ENCODE results near the gene SF3A1. TPM values are rescaled to one million over a fixed set of nuclear protein-coding genes. Genes with fewer than 3 reads are reported as not detected.
A peak's percentile ranks its signal among the peaks of the same experiment; 100 is the strongest.

The SF3A1 gene
- total and polyA plus RNA-seq, 11 donors: 11.4 to 142 (median 77.4) TPM

DNA sequence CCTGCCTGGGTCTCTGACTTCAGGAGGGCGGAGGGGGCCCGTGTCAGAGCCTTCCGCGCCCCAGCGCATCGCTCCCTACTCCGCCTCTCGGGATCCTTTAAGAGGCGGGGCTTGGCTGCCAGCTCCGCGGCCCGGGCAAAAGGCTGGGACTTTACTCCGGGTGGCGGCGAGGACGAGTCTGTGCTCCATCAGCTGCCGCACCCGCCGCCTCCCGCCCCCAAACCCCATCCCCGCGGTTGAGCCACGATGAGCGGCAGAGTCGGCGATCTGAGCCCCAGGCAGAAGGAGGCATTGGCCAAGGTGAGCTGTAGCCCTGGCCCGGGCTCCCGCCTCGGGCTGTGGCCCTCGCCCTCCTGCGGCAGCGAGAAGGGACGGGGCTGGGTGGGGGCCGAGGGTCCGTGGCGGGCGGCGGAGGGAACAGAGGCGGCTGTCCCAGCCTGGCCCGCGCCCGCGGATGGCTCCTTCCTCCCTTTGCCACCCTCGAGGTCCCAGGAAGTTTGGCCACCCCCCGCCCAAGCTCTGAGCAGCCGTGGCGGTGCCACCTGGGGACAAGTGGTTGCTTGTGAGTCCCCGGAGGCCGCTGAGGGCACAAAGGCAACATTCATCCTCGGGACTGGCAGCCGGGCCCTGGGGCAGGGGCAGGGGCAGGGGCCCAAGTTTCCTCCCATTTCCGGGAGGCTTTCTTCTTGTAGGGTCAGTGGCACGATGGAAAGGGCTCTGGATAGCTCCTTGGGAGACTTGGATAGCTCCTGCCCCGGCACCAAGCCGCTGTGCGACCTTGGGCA, 40.4 kb upstream of the SF3A1 start, which contains the start of gene SEC14L2:
Gene SEC14L2, plus strand, starts transcription at position 148 of the 785 bp plus-strand sequence. Its CDS starts 99 bp downstream, at position 247.
- peak within 1 kb of the TSS in 4 of 12 donors; percentile 1 to 61 (median 31) for H3K27ac ChIP-seq
- peaks cover 0 to 18% (median 9%) of the 10 kb centered on the region in 12 donors for H3K4me1 ChIP-seq
- peak within 1 kb of the TSS; percentile 31 to 68 (median 58) for H3K4me3 ChIP-seq
- intact Hi-C loops (cut with DNase I): loop anchor here in 1 of 10 donors (10.0 kb wide), 1 partner anchor 358 kb away; no protein-coding TSS in a partner anchor
- TF ChIP-seq CTCF (IDR thresholded peaks at IDR 0.05): no peak
- no peak for TF ChIP-seq POLR2A (IDR thresholded peaks at IDR 0.05)
- peaks cover 4 to 41% (median 26%) of the 10 kb centered on the region in 9 donors for H3K27me3 ChIP-seq
- DNase-seq: peak; percentile 49 to 82 (median 71)
- WGBS, 4 donors: 1 to 4% (median 2%) methylated on average over 38 to 56 of the region's 56 CpGs
- H3K9me3 ChIP-seq: no peaks in the 10 kb centered on the region
- no peaks in the 10 kb centered on the region for H3K36me3 ChIP-seq
- peak; percentile 47 to 85 (median 70) for ATAC-seq

DNA sequence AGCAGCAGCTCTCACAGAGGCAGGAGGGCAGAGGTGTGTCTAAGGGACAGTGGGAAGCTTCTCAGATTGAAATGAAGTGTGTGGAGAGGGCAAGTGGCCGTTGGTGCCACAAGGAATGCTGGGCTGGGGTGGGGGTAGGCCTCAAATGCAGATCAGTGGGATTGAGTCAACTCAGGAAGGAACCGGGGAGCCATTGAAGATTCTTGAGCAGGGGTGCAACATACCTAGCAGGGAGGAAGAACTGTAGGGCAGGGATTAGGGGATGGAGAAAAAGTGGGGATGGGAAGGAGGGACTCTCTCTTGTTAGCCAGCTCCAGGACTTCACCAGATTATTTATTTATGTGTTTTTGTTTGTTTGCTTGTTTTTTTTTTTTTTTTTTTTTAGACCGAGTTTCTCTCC, 37.2 kb upstream of the SF3A1 start:
- Histone ChIP-seq H3K27me3 (peaks cover 4 to 41% (median 26%) of the 10 kb centered on the region in 9 donors), H3K4me3 (no peak overlapping the region), H3K27ac (no peak overlapping the region), H3K36me3 (no peaks in the 10 kb centered on the region), H3K4me1 (peaks cover 0 to 18% (median 9%) of the 10 kb centered on the region in 12 donors), H3K9me3 (no peaks in the 10 kb centered on the region)
- intact Hi-C loops (cut with DNase I): loop anchor here in 4 of 10 donors (5.0 to 10.0 kb wide), 5 partner anchors 88 to 363 kb away; no protein-coding TSS in a partner anchor
- no peak for TF ChIP-seq POLR2A (IDR thresholded peaks at IDR 0.05)
- TF ChIP-seq CTCF (IDR thresholded peaks at IDR 0.05): no peak
- DNase-seq (no peak), ATAC-seq (no peak)
- 76 to 88% (median 85%) methylated on average over 3 of the region's 3 CpGs for WGBS, 4 donors

GRCh38 chr22:30393322-30393680, 36.6 kb upstream of the SF3A1 start:
- no peak for DNase-seq
- Histone ChIP-seq H3K36me3 (no peaks in the 10 kb centered on the region), H3K27ac (no peak overlapping the region), H3K27me3 (peaks cover 4 to 41% (median 26%) of the 10 kb centered on the region in 9 donors), H3K9me3 (no peaks in the 10 kb centered on the region), H3K4me3 (no peak overlapping the region), H3K4me1 (peaks cover 0 to 16% (median 9%) of the 10 kb centered on the region in 12 donors)
- ATAC-seq: no peak
- TF ChIP-seq CTCF (IDR thresholded peaks at IDR 0.05) (no peak), POLR2A (IDR thresholded peaks at IDR 0.05) (no peak)
- intact Hi-C loops (cut with DNase I): loop anchor here in 4 of 10 donors (5.0 to 10.0 kb wide), 5 partner anchors 89 to 364 kb away; no protein-coding TSS in a partner anchor
- WGBS, 4 donors: 79 to 82% (median 81%) methylated on average over 7 of the region's 7 CpGs

DNA sequence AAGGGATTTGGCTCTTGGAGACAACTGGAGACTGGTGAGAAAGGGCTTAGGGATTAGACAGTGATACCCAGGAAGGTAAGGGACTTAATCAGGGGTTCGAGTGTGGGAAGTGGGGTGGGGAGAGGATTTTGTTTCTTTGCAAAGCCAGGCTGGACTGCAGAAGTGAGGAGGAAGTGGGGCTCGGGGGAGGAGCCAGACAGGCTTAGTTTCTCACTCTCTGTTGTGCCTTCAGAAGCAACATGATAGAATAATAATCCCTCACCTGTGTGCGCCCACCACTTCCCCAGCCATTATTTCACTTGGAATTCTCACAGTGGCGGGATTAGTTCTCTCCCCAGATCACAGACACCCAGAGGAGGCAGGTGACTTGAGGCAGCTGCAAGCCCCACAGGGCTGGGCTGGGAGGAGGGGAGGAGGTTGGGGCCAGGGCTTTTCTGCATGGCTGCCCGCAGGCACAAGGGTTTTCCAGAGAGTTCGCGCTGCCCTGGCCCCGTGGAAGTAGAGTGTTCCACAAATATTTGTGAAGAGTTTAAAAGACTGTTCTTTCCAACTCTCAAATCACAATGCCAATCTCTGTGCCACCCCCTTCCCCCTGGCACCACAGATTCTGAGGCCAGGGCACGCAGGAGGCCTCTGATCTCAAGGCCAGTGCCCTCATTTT, 36.1 kb upstream of the SF3A1 start:
- ATAC-seq (no peak), DNase-seq (no peak)
- Histone ChIP-seq H3K4me3 (no peak overlapping the region), H3K27me3 (peaks cover 4 to 38% (median 22%) of the 10 kb centered on the region in 9 donors), H3K4me1 (peaks cover 0 to 15% (median 9%) of the 10 kb centered on the region in 12 donors), H3K9me3 (no peaks in the 10 kb centered on the region), H3K36me3 (no peaks in the 10 kb centered on the region), H3K27ac (no peak overlapping the region)
- intact Hi-C loops (cut with DNase I): loop anchor here in 4 of 10 donors (5.0 to 10.0 kb wide), 5 partner anchors 90 to 365 kb away; no protein-coding TSS in a partner anchor
- WGBS, 4 donors: 66 to 74% (median 70%) methylated on average over 9 of the region's 9 CpGs
- no peak for TF ChIP-seq POLR2A (IDR thresholded peaks at IDR 0.05)
- TF ChIP-seq CTCF (IDR thresholded peaks at IDR 0.05): no peak

Measured in heart left ventricle (tissue), 16 donors.